ENCODE results near the gene CCL14. TPM values are rescaled to one million over a fixed set of nuclear protein-coding genes. Genes with fewer than 3 reads are reported as not detected.

CCL14 gene
- total RNA-seq, 2 donors from 2014 or later, result 19.5 to 33.4 TPM

- TF ChIP-seq CTCF (IDR thresholded peaks at IDR 0.05), result no peak
- no peaks in the 10 kb centered on the region for H3K4me1 ChIP-seq (ENCODE audit: control insufficient read depth in 1 of 2, low read depth in 2 of 2)
These were observed 8.2 kb downstream of the CCL14 start for GRCh38 chr17:35978346-35978745.

GRCh38 chr17:35977509-35977908 is 9.0 kb downstream of the CCL14 start:
- no peaks in the 10 kb centered on the region for H3K36me3 ChIP-seq
- H3K9me3 ChIP-seq, result no peaks in the 10 kb centered on the region
- DNase-seq (ENCODE audit: low spot score), result no peak
- ATAC-seq (ENCODE audit: insufficient number of reproducible peaks, low FRiP score, low read depth), result no peak
- no peaks in the 10 kb centered on the region for H3K4me1 ChIP-seq (ENCODE audit: control insufficient read depth in 1 of 2, low read depth in 2 of 2)
- no peak overlapping the region for H3K27ac ChIP-seq
- no peak for TF ChIP-seq CTCF (IDR thresholded peaks at IDR 0.05)
- no peak overlapping the region for H3K4me3 ChIP-seq
- no peaks in the 10 kb centered on the region for H3K27me3 ChIP-seq (replicated peaks; ENCODE audit: insufficient read depth)

More at GRCh38 chr17:35978346-35978745, 8.2 kb downstream of the CCL14 start:
- no peaks in the 10 kb centered on the region for H3K36me3 ChIP-seq
- no peak for DNase-seq (ENCODE audit: low spot score)
- no peaks in the 10 kb centered on the region for H3K27me3 ChIP-seq (replicated peaks; ENCODE audit: insufficient read depth)
- H3K4me3 ChIP-seq, result no peak overlapping the region
- no peaks in the 10 kb centered on the region for H3K9me3 ChIP-seq
- ATAC-seq (ENCODE audit: insufficient number of reproducible peaks, low FRiP score, low read depth), result no peak
- H3K27ac ChIP-seq, result no peak overlapping the region

GRCh38 chr17:35973333-35974260 is 12.9 kb downstream of the CCL14 start:
- Histone ChIP-seq H3K9me3 (no peaks in the 10 kb centered on the region), H3K4me1 (ENCODE audit: control insufficient read depth in 1 of 2, low read depth in 2 of 2) (no peaks in the 10 kb centered on the region), H3K27ac (no peak overlapping the region), H3K36me3 (no peaks in the 10 kb centered on the region), H3K4me3 (no peak overlapping the region), H3K27me3 (replicated peaks; ENCODE audit: insufficient read depth) (no peaks in the 10 kb centered on the region)
- DNase-seq (ENCODE audit: low spot score) (no peak), ATAC-seq (ENCODE audit: insufficient number of reproducible peaks, low FRiP score, low read depth) (no peak)
- no peak for TF ChIP-seq CTCF (IDR thresholded peaks at IDR 0.05)

- Histone ChIP-seq H3K4me1 (ENCODE audit: control insufficient read depth in 1 of 2, low read depth in 2 of 2) (no peaks in the 10 kb centered on the region), H3K4me3 (no peak overlapping the region), H3K9me3 (no peaks in the 10 kb centered on the region), H3K27me3 (replicated peaks; ENCODE audit: insufficient read depth) (no peaks in the 10 kb centered on the region), H3K36me3 (no peaks in the 10 kb centered on the region), H3K27ac (no peak overlapping the region)
- DNase-seq (ENCODE audit: low spot score) (no peak), ATAC-seq (ENCODE audit: insufficient number of reproducible peaks, low FRiP score, low read depth) (no peak)
- no peak for TF ChIP-seq CTCF (IDR thresholded peaks at IDR 0.05)
These were observed 13.6 kb downstream of the CCL14 start for GRCh38 chr17:35972945-35973332.

- Histone ChIP-seq H3K27me3 (replicated peaks; ENCODE audit: insufficient read depth) (no peaks in the 10 kb centered on the region), H3K4me3 (no peak overlapping the region), H3K27ac (no peak overlapping the region), H3K4me1 (ENCODE audit: control insufficient read depth in 1 of 2, low read depth in 2 of 2) (no peaks in the 10 kb centered on the region), H3K36me3 (no peaks in the 10 kb centered on the region), H3K9me3 (no peaks in the 10 kb centered on the region)
- DNase-seq (ENCODE audit: low spot score), result no peak
- no peak for ATAC-seq (ENCODE audit: insufficient number of reproducible peaks, low FRiP score, low read depth)
- TF ChIP-seq CTCF (IDR thresholded peaks at IDR 0.05), result no peak
These were observed 14.0 kb downstream of the CCL14 start for GRCh38 chr17:35972535-35972934.
